HEK293T (cell line): ENCODE data around the gene DNASE2.

ENCODE experiments used
- BHLHE40 ChIP-seq: fragments of 450-650 bp; IDR thresholded peaks from 2 replicates; pipeline ENCODE4 v1.6.1; 2016; ENCODE audit warnings: mild to moderate bottlenecking, moderate library complexity, borderline replicate concordance
- ELF4 ChIP-seq: fragments of 450-650 bp; IDR thresholded peaks from 2 replicates; pipeline ENCODE4 v1.6.1; 2017; ENCODE audit warnings: antibody characterized with exemption
- FOXK2 ChIP-seq: fragments of 450-650 bp; IDR thresholded peaks from 2 replicates; pipeline ENCODE4 v1.6.1; 2016; ENCODE audit warnings: mild to moderate bottlenecking
- FOXM1 ChIP-seq: fragments of 450-650 bp; IDR thresholded peaks from 2 replicates; pipeline ENCODE4 v1.6.1; 2017; ENCODE audit warnings: mild to moderate bottlenecking, borderline replicate concordance
- L3MBTL2 ChIP-seq: fragments of 450-650 bp; conservative IDR thresholded peaks from 2 replicates; pipeline ENCODE4 v1.6.1; 2016; ENCODE audit warnings: mild to moderate bottlenecking
- PKNOX1 ChIP-seq: fragments of 450-650 bp; IDR thresholded peaks from 2 replicates; pipeline ENCODE4 v1.6.1; 2016
- SP1 ChIP-seq: fragments of 450-650 bp; IDR thresholded peaks from 2 replicates; pipeline ENCODE4 v1.6.1; 2017
- SUZ12 ChIP-seq: fragments of 450-650 bp; IDR thresholded peaks from 2 replicates; pipeline ENCODE4 v1.6.1; 2016; ENCODE audit warnings: mild to moderate bottlenecking
- TARDBP ChIP-seq: fragments of 450-650 bp; IDR thresholded peaks from 2 replicates; pipeline ENCODE4 v1.6.1; 2016

- no peak for TF ChIP-seq SP1
- no peak for TF ChIP-seq TARDBP
- no peak for TF ChIP-seq ELF4
- TF ChIP-seq SUZ12: no peak
- no peak for TF ChIP-seq PKNOX1
- no peak for TF ChIP-seq FOXK2
- no peak for TF ChIP-seq FOXM1
- no peak for TF ChIP-seq L3MBTL2
- no peak for TF ChIP-seq BHLHE40
Measured at GRCh38 chr19:12922959-12923358, 41.7 kb upstream of the DNASE2 start.
